Stimulated activated CD8-positive, alpha-beta memory T cell treated with anti-CD3 and anti-CD28 coated beads, Interleukin-15, amount 100 ng/mL, for 4 hours (primary cell): ENCODE results near the gene CMIP.
"Not testable (repeated sequence)": the region's sequence is repeated elsewhere in the genome, so short reads cannot be mapped to it uniquely, and the experiment has no call there.

Experiments
- DNase-seq, 2 donors: peaks; one replicate each; pipeline ENCODE4 v3.0.0-alpha.2; 2020; ENCODE audit warnings: low read depth in 2 of 2

CMIP gene

DNA sequence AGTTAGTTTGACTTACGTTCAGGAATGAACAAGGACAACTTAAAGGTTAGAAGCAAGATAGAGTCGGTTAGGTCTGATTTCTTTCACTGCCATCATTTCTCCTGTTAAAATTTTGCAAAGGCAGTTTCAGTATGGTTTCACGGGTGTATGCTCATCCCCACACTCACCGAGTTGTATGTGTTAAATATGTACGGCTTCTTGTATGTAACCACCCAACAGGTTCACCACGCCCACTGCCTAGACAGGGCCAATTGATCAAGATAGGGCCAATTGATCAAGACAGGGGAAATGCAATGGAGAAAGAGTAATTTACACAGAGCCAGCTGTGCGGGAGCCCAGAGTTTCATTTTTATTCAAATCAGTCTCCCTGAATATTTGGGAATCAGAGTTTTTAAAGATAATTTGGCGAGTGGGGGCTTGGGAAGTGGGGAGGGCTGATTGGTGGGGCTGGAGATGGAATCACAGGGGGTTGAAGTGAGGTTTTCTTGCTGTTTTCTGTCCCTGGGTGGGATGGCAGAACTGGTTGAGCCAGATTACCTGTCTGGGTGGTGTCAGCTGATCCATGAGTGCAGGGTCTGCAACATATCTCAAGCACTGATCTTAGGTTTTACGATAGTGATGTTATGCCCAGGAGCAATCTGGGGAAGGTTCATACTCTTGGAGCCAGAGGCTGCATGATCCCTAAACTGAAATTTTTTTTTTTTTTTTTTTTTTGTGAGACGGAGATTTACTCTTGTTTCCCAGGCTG lies 272.0 kb downstream of the CMIP start:
- no peak for DNase-seq

DNA sequence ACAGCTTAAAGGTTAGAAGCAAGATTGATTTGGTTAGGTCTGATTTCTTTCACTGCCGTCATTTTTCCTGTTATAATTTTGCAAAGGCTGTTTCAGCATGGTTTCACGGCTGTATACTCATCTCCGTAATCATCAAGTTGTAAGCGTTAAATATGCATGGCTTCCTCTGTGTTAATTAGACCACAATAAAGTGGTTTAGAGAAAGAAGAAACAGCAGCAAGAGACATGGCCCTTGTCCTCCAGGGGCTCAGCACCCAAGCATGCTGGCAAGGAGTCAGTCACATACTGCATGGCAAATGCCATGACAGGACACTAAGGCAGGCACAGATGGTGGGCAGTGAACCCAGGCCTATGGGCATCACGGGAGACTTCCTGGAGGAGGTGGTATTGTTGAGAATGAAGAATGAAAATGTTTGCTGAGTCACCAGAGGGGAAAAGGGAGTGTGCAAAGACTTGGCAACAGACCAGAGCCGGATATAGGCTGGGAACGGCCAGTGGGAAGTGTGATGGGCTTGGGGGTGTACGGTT lies 273.1 kb downstream of the CMIP start:
- no peak for DNase-seq

- no peak for DNase-seq
Measured at GRCh38 chr16:81718637-81719036, 274.0 kb downstream of the CMIP start.

- DNase-seq, result no peak
Measured at GRCh38 chr16:81719993-81720392, 275.4 kb downstream of the CMIP start.

GRCh38 chr16:81720973-81721906 lies 276.6 kb downstream of the CMIP start:
- DNase-seq, result no peak

GRCh38 chr16:81723098-81723723 lies 278.6 kb downstream of the CMIP start:
- DNase-seq, result no peak

DNA sequence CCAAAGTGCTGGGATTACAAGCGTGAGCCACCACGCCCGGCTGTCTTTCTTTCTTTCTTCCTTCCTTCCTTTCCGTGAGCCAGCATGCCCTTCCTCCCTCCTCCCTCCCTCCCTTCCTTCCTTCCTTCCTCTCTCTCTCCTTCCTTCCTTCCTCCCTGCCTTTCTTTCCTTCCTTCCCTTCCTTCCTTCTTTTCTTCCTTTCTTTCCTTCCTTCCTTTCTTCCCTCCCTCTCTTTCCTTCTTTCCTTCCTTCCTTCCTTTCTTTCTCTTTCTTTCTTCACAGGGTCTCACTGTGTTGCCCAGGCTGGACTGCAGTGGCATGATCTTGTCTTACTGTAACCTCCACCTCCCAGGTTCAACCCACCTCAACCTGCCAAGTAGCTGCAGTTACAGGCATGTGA lies 283.8 kb downstream of the CMIP start:
- DNase-seq, result no peak

DNA sequence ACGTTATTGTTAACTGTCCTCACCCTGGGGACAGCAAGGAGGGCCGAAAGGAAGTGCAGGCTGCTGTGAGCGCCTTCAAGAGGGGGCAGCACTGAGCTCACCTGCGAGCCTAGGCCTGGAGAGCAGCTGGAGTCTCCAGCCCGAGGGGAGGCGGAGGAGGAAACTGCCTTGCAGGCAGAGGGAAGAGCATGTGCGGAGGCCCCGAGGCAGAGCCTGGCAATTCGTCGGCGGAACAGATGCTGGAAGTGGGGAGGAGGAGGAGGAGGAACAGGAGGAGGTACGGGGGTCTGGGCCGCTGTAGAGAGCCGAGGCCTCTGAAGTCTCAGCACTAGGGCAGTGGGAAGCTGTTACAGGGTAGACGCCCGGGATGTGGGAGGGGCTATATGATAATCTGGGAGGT lies 284.8 kb downstream of the CMIP start:
- DNase-seq, result no peak

- peak; percentile 18 to 25 for DNase-seq
Measured at GRCh38 chr16:81730090-81731051, 285.8 kb downstream of the CMIP start.

GRCh38 chr16:81731649-81732048 lies 287.0 kb downstream of the CMIP start:
- DNase-seq, result no peak

GRCh38 chr16:81732699-81733098 lies 288.1 kb downstream of the CMIP start:
- DNase-seq, result no peak

DNA sequence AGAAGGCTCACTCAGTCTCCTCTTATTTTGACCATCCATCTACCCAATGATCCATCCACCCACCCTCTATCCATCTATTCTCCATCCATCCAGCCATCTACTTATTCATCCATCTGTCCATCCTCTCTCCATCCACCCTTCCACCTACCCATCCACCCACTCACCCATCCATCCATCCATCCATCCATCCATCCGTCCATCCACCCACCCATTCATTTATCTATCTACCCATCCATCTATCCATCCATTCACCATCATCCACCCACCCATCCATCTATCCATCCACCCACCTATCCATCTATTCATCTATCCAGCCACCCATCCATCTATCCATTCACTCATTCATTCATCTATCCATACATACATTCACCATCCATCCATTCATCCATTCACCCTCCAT lies 288.7 kb downstream of the CMIP start:
- DNase-seq, result no peak

DNA sequence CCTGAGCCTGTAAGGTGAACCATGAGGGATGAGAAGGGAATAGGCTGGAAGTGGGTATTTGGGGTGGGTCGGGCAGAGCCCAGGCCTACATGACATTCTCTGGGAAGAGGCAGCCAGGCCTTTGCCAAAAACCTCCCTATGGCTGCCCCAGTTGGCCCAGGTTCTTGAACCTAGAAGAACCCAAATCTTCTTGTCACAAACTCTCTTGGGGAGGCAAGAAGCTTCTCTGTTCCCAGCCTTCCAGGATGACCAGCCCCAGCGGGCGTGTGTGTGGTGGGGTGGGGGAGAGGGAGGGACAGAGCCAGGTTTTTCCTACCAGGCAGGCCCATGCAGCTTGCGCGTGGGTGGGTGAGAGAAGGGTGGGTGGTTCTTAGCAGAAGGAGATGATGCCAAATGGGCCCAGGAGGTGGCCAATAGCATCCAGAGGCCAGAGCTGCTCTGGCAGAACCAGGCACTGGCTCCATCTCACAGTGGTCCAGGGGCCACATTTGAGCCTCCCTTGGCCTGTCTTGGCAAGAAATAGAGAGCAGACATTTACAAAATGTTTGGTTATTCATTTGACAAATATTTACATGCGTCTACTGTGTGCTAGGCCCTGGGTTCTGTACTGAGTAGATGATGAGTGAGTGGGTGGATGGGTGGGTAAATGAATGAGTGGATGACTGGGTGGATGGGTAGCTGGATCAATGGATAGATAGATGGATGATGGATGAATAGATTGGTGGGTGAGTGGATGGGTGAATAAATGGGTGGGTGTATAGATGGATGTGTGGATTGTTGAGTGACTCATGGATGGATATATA lies 290.2 kb downstream of the CMIP start:
- DNase-seq, result no peak

GRCh38 chr16:81737885-81738536 lies 293.4 kb downstream of the CMIP start:
- peak; percentile 57 to 68 for DNase-seq

DNA sequence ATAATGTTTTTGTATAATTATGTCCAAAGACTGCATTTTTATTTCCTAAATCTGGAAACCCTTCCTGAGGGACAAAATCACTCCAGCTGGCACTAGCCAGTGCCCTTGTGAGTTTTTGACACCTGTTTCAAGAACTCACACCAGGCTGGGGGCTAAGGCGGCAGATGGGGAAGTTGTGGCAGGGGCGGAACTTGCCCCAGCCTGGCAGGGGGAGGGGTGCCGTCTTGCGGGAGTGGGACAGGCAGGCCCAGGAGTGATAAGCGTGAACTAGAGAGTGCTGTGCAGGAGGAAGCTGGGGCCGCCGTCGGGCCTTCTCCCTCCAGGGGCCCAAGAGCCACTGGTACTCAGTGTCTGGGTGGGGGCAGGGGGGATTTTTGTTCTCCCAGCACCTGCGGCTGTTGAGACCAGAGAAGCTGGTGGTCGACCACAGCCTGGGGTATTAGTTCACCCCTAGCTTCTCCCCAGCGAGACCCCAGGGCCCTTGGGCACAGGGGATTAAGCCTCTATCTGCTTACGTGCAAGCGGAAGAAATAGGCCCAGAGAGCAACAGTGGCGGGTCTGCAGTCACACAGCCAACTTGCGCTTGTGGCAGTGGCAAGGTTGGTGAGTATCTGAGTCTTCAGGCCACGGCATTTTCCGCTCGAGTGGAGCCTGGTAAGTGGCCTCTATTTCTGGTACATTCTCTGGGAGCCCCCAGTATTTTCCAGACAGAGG lies 294.3 kb downstream of the CMIP start:
- DNase-seq, result no peak

- no peak for DNase-seq
Measured at GRCh38 chr16:81739503-81739902, 294.9 kb downstream of the CMIP start.

- DNase-seq, result no peak
Measured at GRCh38 chr16:81740169-81740568, 295.6 kb downstream of the CMIP start.

DNA sequence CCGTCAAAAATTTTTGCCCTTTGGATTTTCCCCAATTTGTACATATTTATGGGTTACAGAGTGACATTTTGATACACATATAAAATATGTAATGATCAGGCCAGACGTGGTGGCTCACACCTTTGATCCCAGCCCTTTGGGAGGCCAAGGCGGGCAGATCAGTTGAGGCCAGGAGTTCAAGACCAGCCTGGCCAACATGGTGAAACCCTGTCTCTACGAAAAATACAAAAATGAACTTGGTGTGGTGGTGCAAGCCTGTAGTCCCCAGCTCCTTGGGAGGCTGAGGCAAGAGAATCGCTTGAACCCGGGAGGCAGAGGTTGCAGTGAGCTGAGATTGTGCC lies 296.8 kb downstream of the CMIP start:
- DNase-seq, result not testable (repeated sequence)

- no peak for DNase-seq
Measured at GRCh38 chr16:81744385-81744784, 299.8 kb downstream of the CMIP start.
